SK-N-SH treated with all-trans-retinoic acid at 6 μM for 48 hours (cell line): ENCODE measurements around the gene SLAMF8.

ENCODE experiments used
- SNAI2 ChIP-seq: fragments of 250-450 bp; sonication (Bioruptor Pico); IDR thresholded peaks from 2 replicates; pipeline ENCODE4 v1.5.0; 2020; ENCODE audit warnings: mild to moderate bottlenecking, moderate library complexity
- TCF4 ChIP-seq: fragments of 250-450 bp; sonication (Bioruptor Pico); IDR thresholded peaks from 2 replicates; pipeline ENCODE4 v1.8.0; 2021; ENCODE audit warnings: mild to moderate bottlenecking, moderate library complexity, borderline replicate concordance
- ZFP3 ChIP-seq: fragments of 250-450 bp; sonication (Bioruptor Pico); IDR thresholded peaks from 2 replicates; pipeline ENCODE4 v1.5.0; 2020; ENCODE audit warnings: mild to moderate bottlenecking, moderate library complexity
- ZFP30 ChIP-seq: fragments of 450-650 bp; formaldehyde crosslinking; IDR thresholded peaks from 2 replicates; pipeline ENCODE4 v1.5.0; 2022; ENCODE audit warnings: mild to moderate bottlenecking, moderate library complexity
- TF ChIP-seq, protein P1 (sequence below): fragments of 250-450 bp; sonication (Bioruptor Pico); IDR thresholded peaks from 2 replicates; pipeline ENCODE4 v1.5.1; 2020; ENCODE audit warnings: low read depth, mild to moderate bottlenecking, moderate library complexity

- no peak for TF ChIP-seq TCF4 (CRISPR knock-in tag)
- no peak for TF ChIP-seq SNAI2 (CRISPR knock-in tag)
- TF ChIP-seq ZFP3 (CRISPR knock-in tag) = no peak
- TF ChIP-seq, protein P1, sequence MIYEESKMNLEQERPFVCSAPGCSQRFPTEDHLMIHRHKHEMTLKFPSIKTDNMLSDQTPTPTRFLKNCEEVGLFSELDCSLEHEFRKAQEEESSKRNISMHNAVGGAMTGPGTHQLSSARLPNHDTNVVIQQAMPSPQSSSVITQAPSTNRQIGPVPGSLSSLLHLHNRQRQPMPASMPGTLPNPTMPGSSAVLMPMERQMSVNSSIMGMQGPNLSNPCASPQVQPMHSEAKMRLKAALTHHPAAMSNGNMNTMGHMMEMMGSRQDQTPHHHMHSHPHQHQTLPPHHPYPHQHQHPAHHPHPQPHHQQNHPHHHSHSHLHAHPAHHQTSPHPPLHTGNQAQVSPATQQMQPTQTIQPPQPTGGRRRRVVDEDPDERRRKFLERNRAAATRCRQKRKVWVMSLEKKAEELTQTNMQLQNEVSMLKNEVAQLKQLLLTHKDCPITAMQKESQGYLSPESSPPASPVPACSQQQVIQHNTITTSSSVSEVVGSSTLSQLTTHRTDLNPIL (CRISPR knock-in tag) = no peak
- TF ChIP-seq ZFP30 (CRISPR knock-in tag) = no peak
Observed at GRCh38 chr1:159883134-159883533, 56.5 kb downstream of the SLAMF8 start.
